K562 (cell line): ENCODE data around the gene RIMS3. TPM values are rescaled to one million over a fixed set of nuclear protein-coding genes. Genes with fewer than 3 reads are reported as not detected.
A peak's percentile ranks its signal among the peaks of the same experiment; 100 is the strongest.

ENCODE experiments used
- CTBP1 ChIP-seq: fragments of 450-650 bp; IDR thresholded peaks from 2 replicates; pipeline ENCODE4 v1.6.1; 2016; ENCODE audit warnings: borderline replicate concordance
- DMBX1 ChIP-seq: fragments of 250-450 bp; sonication (Bioruptor Pico); IDR thresholded peaks from 2 replicates; pipeline ENCODE4 v1.8.0; 2022; ENCODE audit warnings: inconsistent platforms, mild to moderate bottlenecking, moderate library complexity, borderline replicate concordance
- E2F8 ChIP-seq: fragments of 450-650 bp; IDR thresholded peaks from 2 replicates; pipeline ENCODE4 v1.7.1; 2018; ENCODE audit warnings: mild to moderate bottlenecking, low read depth; ENCODE audit not compliant: partially characterized antibody
- HDGF ChIP-seq: fragments of 450-650 bp; IDR thresholded peaks from 2 replicates; pipeline ENCODE4 v1.6.1; 2016
- HNRNPH1 ChIP-seq: fragments of 200-400 bp; formaldehyde crosslinking; optimal IDR thresholded peaks from 2 replicates; pipeline ENCODE3; 2017; ENCODE audit warnings: low read depth, mild to moderate bottlenecking, low read length, moderate library complexity
- MED1 ChIP-seq: sonication (generic); formaldehyde crosslinking; IDR thresholded peaks from 2 replicates; pipeline ENCODE4 v1.8.1; 2023; ENCODE audit warnings: missing genetic modification reagents, borderline replicate concordance
- PHB ChIP-seq: fragments of 250-450 bp; sonication (Bioruptor Pico); IDR thresholded peaks from 2 replicates; pipeline ENCODE4 v1.5.0; 2021
- PRDM10 ChIP-seq: fragments of 450-650 bp; IDR thresholded peaks from 2 replicates; pipeline ENCODE4 v1.6.1; 2018; ENCODE audit not compliant: partially characterized antibody
- RCOR1 ChIP-seq, 2 experiments: IDR thresholded peaks; 2 replicates each; pipeline ENCODE4 v1.6.1; 2012; ENCODE audit warnings: low read depth in 2 of 2, low read length in 2 of 2, borderline replicate concordance in 1 of 2, improper control_type of control experiment in 1 of 2
- TFAM ChIP-seq: fragments of 250-450 bp; sonication (Bioruptor Pico); conservative IDR thresholded peaks from 2 replicates; pipeline ENCODE4 v1.5.0; 2021; ENCODE audit warnings: mild to moderate bottlenecking, moderate library complexity
- ZNF518B ChIP-seq: fragments of 250-450 bp; sonication (Bioruptor Pico); IDR thresholded peaks from 2 replicates; pipeline ENCODE4 v1.5.0; 2021; ENCODE audit warnings: mild to moderate bottlenecking, moderate library complexity
- ZNF740 ChIP-seq, 3 experiments: fragments of 200-800 bp in 1 of 3; sonication (Bioruptor generic) in 1 of 3; sonication (generic) in 1 of 3; formaldehyde crosslinking in 1 of 3; IDR thresholded peaks; 2 replicates each; pipeline versions ENCODE4 v1.6.1 to v1.8.0; 2016 to 2022; ENCODE audit warnings: mild to moderate bottlenecking in 2 of 3, missing compliant biosample characterization in 2 of 3, missing genetic modification characterization in 2 of 3, missing genetic modification reagents in 1 of 3
- polyA plus RNA-seq, 8 experiments: library from polyadenylated mRNA; depleted of rRNA in 4 of 8; stranded (reverse) in 5 of 8; unstranded in 3 of 8; fragments of >200 nt; fragmentation: Nextera tagmentation in 2 of 8; fragmentation: Illumina TruSeq in 1 of 8; extraction: Ambion mirVana in 2 of 8; extraction: Trizol in 1 of 8; gene quantifications; 2 replicates each; pipeline versions ENCODE4 v1.2.1 to v1.2.3, GENCODE V29; 2011 to 2014; ENCODE audit warnings: inconsistent platforms in 1 of 8, missing spikeins in 1 of 8
- total RNA-seq, 7 experiments: library from RNA; depleted of rRNA in 6 of 7; stranded (reverse); fragments of >200 nt in 6 of 7; fragmentation: Illumina TruSeq in 2 of 7; extraction: Trizol in 2 of 7; gene quantifications; 2 replicates each; pipeline versions ENCODE4 v1.2.1 to v1.2.3, GENCODE V29; 2011 to 2021; ENCODE audit warnings: low replicate concordance in 1 of 7

The RIMS3 gene
- total and polyA plus RNA-seq, 9 of the 15 experiments (the other 6 are each of a cell fraction or from before 2014, with no cell fraction given) = 0.06 to 1.2 (median 0.59) TPM

- no peak for TF ChIP-seq PHB (CRISPR knock-in tag)
- TF ChIP-seq ZNF740 (CRISPR knock-in tag; IDR thresholded peaks at IDR 0.05) = no peak
- TF ChIP-seq ZNF740 (tag; IDR thresholded peaks at IDR 0.05) = no peak
- no peak for TF ChIP-seq TFAM (CRISPR knock-in tag)
- TF ChIP-seq HDGF = no peak
- TF ChIP-seq CTBP1 = peak; percentile 39; the same call in 1 of the 2 replicates
- TF ChIP-seq PRDM10 = no peak
- no peak for TF ChIP-seq E2F8
- TF ChIP-seq DMBX1 (CRISPR knock-in tag) = no peak
- TF ChIP-seq HNRNPH1 = no peak
- TF ChIP-seq MED1 (CRISPR knock-in tag) = no peak
- no peak for TF ChIP-seq ZNF518B (CRISPR knock-in tag)
- 0 out of 4 replicates have a peak, but pooled peaks of 1 of the 2 experiments have one; percentile 40 for TF ChIP-seq RCOR1 (IDR thresholded peaks at IDR 0.05; ENCODE audit: borderline replicate concordance in 1 of 2, low read depth in 2 of 2, low read length in 2 of 2)
Observed at GRCh38 chr1:40630488-40631223, 34.8 kb downstream of the RIMS3 start (continued).
